Common myeloid progenitor, CD34-positive (primary cell): Measurements from ENCODE around the gene TAF4B. TPM values are rescaled to one million over a fixed set of nuclear protein-coding genes. Genes with fewer than 3 reads are reported as not detected.

Source experiments
- CTCF ChIA-PET: fragments of 350-600 bp; sonication (Branson Sonifier 250); formaldehyde crosslinking; loops from one replicate; lab custom pipeline; 2021; ENCODE audit warnings: antibody characterized with exemption; lab: Charles Lee
- POLR2A ChIA-PET: fragments of 350-600 bp; sonication (Branson Sonifier 250); formaldehyde crosslinking; loops from one replicate; lab custom pipeline; 2021; ENCODE audit warnings: antibody characterized with exemption; lab: Charles Lee
- DNase-seq, 3 donors: peaks; one replicate each; pipeline versions ENCODE4 v3.0.0 to v3.0.0-alpha.2; 2013
- H3K27ac ChIP-seq, 2 experiments: 1 replicate in 1 of 2; 2 replicates in 1 of 2; pipeline ENCODE4 v1.7.0; 2013; ENCODE audit warnings: inconsistent platforms in 2 of 2, low read length in 2 of 2, mild to moderate bottlenecking in 2 of 2, low read depth in 1 of 2, moderate library complexity in 1 of 2; ENCODE audit not compliant: severe bottlenecking in 2 of 2, insufficient read depth in 1 of 2, poor library complexity in 1 of 2
- H3K27me3 ChIP-seq, 5 experiments: replicated peaks in 2 of 5; 1 replicate in 3 of 5; 2 replicates in 2 of 5; pipeline versions ENCODE4 v1.6.1 to v1.7.0; 2013; ENCODE audit warnings: low read length in 4 of 5, mild to moderate bottlenecking in 2 of 5, moderate library complexity in 2 of 5, inconsistent platforms in 1 of 5; ENCODE audit not compliant: insufficient read depth in 5 of 5, control insufficient read depth in 4 of 5
- H3K36me3 ChIP-seq, 4 experiments: 1 replicate in 2 of 4; 2 replicates in 2 of 4; pipeline versions ENCODE4 v1.6.1 to v1.7.0; 2013; ENCODE audit warnings: low read length in 3 of 4, control low read depth in 1 of 4, mild to moderate bottlenecking in 1 of 4; ENCODE audit not compliant: control insufficient read depth in 4 of 4, insufficient read depth in 4 of 4
- H3K4me1 ChIP-seq, 4 experiments: 1 replicate in 3 of 4; 2 replicates in 1 of 4; pipeline versions ENCODE4 v1.6.1 to v1.7.1; 2013; ENCODE audit warnings: low read length in 3 of 4, mild to moderate bottlenecking in 3 of 4, control low read depth in 1 of 4, inconsistent platforms in 1 of 4, moderate library complexity in 1 of 4; ENCODE audit not compliant: control insufficient read depth in 4 of 4, insufficient read depth in 4 of 4; ENCODE audit errors: control extremely low read depth in 1 of 4
- H3K4me3 ChIP-seq, 7 experiments: 1 replicate in 4 of 7; 2 replicates in 3 of 7; pipeline versions ENCODE4 v1.5.1 to v1.7.0; 2013; ENCODE audit warnings: mild to moderate bottlenecking in 7 of 7, low read length in 6 of 7, moderate library complexity in 6 of 7, inconsistent platforms in 2 of 7, low read depth in 2 of 7, control low read depth in 1 of 7; ENCODE audit not compliant: insufficient read depth in 4 of 7, control insufficient read depth in 1 of 7; ENCODE audit errors: extremely low read depth in 1 of 7
- H3K9me3 ChIP-seq, 5 experiments: 1 replicate in 4 of 5; 2 replicates in 1 of 5; pipeline versions ENCODE4 v1.6.1 to v1.7.1; 2013; ENCODE audit warnings: low read length in 4 of 5, mild to moderate bottlenecking in 2 of 5, inconsistent platforms in 1 of 5, low read depth in 1 of 5, moderate library complexity in 1 of 5; ENCODE audit not compliant: control insufficient read depth in 4 of 5, insufficient read depth in 2 of 5; ENCODE audit errors: control extremely low read depth in 1 of 5
- WGBS: methylation state at CpG from one replicate; pipeline ENCODE4 v1.1.5; 2013; ENCODE audit not compliant: insufficient coverage; 5-methylcytosine and 5-hydroxymethylcytosine counted together
- polyA plus RNA-seq: library from polyadenylated mRNA; unstranded; fragments of 120-200 nt; gene quantifications from one replicate; pipeline ENCODE4 v1.2.1, GENCODE V29; 2013

TAF4B gene
- 10.4 TPM for polyA plus RNA-seq

GRCh38 chr18:26226229-26227050 lies at the start of gene TAF4B:
Gene TAF4B, plus strand, starts transcription at chr18:26226445. Its CDS starts 489 bp downstream, at chr18:26226934.
- peaks cover 0 to 3% (median 0%) of the 10 kb centered on the region in 4 experiments for H3K36me3 ChIP-seq
- peak; percentile 93 to 95 (median 95) for DNase-seq
- no peaks in the 10 kb centered on the region for H3K27me3 ChIP-seq
- no peaks in the 10 kb centered on the region for H3K9me3 ChIP-seq
- peak within 1 kb of the TSS; percentile 40 to 78 for H3K27ac ChIP-seq
- peaks cover 10 to 26% (median 20%) of the 10 kb centered on the region in 4 experiments for H3K4me1 ChIP-seq
- under 1% methylated on average over 101 of the region's 101 CpGs for WGBS
- peak within 1 kb of the TSS; percentile 77 to 98 (median 89) for H3K4me3 ChIP-seq
- CTCF ChIA-PET: interaction anchor here (1.1 kb wide), 1 partner anchor 11 kb away, joined by 4 read pairs; no protein-coding TSS in a partner anchor
- POLR2A ChIA-PET: interaction anchor here (1.0 kb wide), 1 partner anchor 18 kb away, joined by 3 read pairs; no protein-coding TSS in a partner anchor

DNA sequence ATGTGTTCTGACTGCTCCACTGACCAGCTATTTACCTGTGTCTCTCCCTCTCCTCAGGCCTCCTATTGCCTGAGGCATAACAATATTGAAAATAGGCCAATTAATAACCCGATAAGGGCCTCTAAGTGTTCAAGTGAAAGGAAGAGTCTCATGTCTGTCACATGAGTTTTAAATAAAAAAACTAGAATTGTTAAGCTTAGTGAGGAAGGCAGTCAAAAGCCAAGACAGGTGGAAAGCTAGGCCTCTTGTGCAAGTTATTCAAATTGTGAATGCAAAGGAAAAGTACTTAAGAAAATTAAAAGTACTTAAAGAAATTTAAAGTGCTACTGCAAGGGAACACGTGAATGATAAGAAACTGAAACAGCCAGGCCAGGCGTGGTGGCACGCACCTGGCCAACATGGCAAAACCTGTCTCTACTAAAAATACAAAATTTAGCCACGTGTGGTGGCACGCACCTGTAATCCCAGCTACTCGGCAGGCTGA lies 44.9 kb upstream of the TAF4B start:
- DNase-seq: no peak
- ChIA-PET CTCF (interaction anchor here (1.2 kb wide), 1 partner anchor 126 kb away, joined by 3 read pairs; no protein-coding TSS in a partner anchor), POLR2A (no interaction called here)
- Histone ChIP-seq H3K4me3 (no peak overlapping the region), H3K36me3 (no peaks in the 10 kb centered on the region), H3K27ac (no peak overlapping the region), H3K27me3 (no peaks in the 10 kb centered on the region), H3K4me1 (no peaks in the 10 kb centered on the region), H3K9me3 (no peaks in the 10 kb centered on the region)
- 96% methylated on average over 7 of the region's 7 CpGs for WGBS

DNA sequence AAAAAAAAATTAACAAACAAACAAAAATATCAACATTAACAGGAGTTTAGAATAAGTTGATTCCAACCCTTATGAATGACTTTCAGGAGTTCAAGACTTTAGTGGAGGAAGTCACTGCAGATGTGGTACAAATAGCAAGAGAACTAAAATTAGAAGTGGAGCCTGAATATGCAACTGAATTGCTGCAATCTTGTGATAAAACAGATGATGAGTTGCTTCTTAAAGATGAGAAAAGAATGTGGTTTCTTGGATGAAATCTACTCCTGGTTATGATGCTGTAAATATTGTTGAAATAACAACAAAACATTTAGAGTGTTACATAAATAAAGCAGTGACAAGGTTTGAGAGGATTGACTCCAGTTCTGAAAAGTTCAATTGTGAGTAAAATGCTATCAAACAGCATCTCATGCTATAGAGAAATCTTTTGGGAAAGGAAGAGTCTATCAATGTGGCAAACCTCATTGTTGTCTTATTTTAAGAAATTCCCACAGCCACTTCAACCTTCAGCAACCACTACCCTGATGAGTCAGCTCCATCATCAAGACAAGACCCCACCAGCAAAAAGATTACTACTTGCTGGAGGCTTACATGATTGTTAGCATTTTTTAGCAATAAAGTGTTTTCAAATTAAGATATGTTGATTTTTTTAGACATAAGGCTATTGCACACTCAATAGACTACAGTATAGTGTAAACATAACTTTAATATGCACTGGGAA lies 42.7 kb upstream of the TAF4B start:
- no peak for DNase-seq
- ChIA-PET CTCF (no interaction called here), POLR2A (no interaction called here)
- Histone ChIP-seq H3K27me3 (no peaks in the 10 kb centered on the region), H3K4me1 (no peaks in the 10 kb centered on the region), H3K27ac (no peak overlapping the region), H3K4me3 (no peak overlapping the region), H3K36me3 (no peaks in the 10 kb centered on the region), H3K9me3 (peaks cover 0 to under 1% (median 0%) of the 10 kb centered on the region in 5 experiments)

GRCh38 chr18:26185267-26185666 lies 41.0 kb upstream of the TAF4B start:
- H3K9me3 ChIP-seq: peaks cover 0 to 2% (median 0%) of the 10 kb centered on the region in 5 experiments
- no peak overlapping the region for H3K4me3 ChIP-seq
- CTCF ChIA-PET: no interaction called here
- no peaks in the 10 kb centered on the region for H3K36me3 ChIP-seq
- peak in 1 of 3 donors; percentile 13 for DNase-seq
- POLR2A ChIA-PET: no interaction called here
- H3K27me3 ChIP-seq: no peaks in the 10 kb centered on the region
- no peak overlapping the region for H3K27ac ChIP-seq
- 100% methylated on average over 1 of the region's 2 CpGs for whole genome bisulfite sequencing
- H3K4me1 ChIP-seq: peaks cover 0 to under 1% (median 0%) of the 10 kb centered on the region in 4 experiments

- peak; percentile 34 to 77 (median 67) for DNase-seq
- ChIA-PET CTCF (interaction anchor here (0.9 kb wide), 1 partner anchor 15 kb away, joined by 3 read pairs; no protein-coding TSS in a partner anchor), POLR2A (interaction anchor here (0.9 kb wide), 1 partner anchor 8 kb away, joined by 3 read pairs; no protein-coding TSS in a partner anchor)
- H3K4me1 ChIP-seq: peaks cover 0 to 6% (median 3%) of the 10 kb centered on the region in 4 experiments
- no peaks in the 10 kb centered on the region for H3K27me3 ChIP-seq
- H3K9me3 ChIP-seq: peaks cover 0 to 2% (median 0%) of the 10 kb centered on the region in 5 experiments
- H3K27ac ChIP-seq: peak overlapping the region in 1 of 2 experiments; percentile 54
- 68% methylated on average over 5 of the region's 8 CpGs for WGBS
- no peaks in the 10 kb centered on the region for H3K36me3 ChIP-seq
- peak overlapping the region in 5 of 7 experiments; percentile 13 to 73 (median 40) for H3K4me3 ChIP-seq
Measured at GRCh38 chr18:26190506-26190905, 35.7 kb upstream of the TAF4B start.

GRCh38 chr18:26192233-26192632 lies 34.0 kb upstream of the TAF4B start:
- Histone ChIP-seq H3K27ac (no peak overlapping the region), H3K27me3 (no peaks in the 10 kb centered on the region), H3K9me3 (peaks cover 0 to 2% (median 0%) of the 10 kb centered on the region in 5 experiments), H3K36me3 (no peaks in the 10 kb centered on the region), H3K4me3 (no peak overlapping the region), H3K4me1 (peaks cover 0 to 6% (median 3%) of the 10 kb centered on the region in 4 experiments)
- no CpG with 5 or more reads among the region's 1 CpG for WGBS
- DNase-seq: peak in 2 of 3 donors; percentile 6 to 13
- ChIA-PET POLR2A (no interaction called here), CTCF (no interaction called here)
